ENCODE data around the gene LRP3. TPM values are rescaled to one million over a fixed set of nuclear protein-coding genes. Genes with fewer than 3 reads are reported as not detected.
"Not testable (repeated sequence)": the region's sequence is repeated elsewhere in the genome, so short reads cannot be mapped to it uniquely, and the experiment has no call there.

LRP3 gene
- 10 to 100 TPM; 19.9 to 29.8 (median 21.9) TPM for polyA plus RNA-seq (ENCODE audit: insufficient read length in 4 of 4)

GRCh38 chr19:33193865-33194362 is at the start of gene LRP3:
Gene LRP3 (plus strand): TSS chr19:33194330. CDS start chr19:33194786, 456 bp downstream.
- DNase-seq (ENCODE audit: low read depth in 4 of 4, low spot score in 3 of 4): no peak

- no peak for DNase-seq (ENCODE audit: low read depth in 4 of 4, low spot score in 3 of 4)
Observed at GRCh38 chr19:33146209-33146608, 47.9 kb upstream of the LRP3 start.

- DNase-seq (ENCODE audit: low read depth in 4 of 4, low spot score in 3 of 4): no peak
Observed at GRCh38 chr19:33147538-33147937, 46.6 kb upstream of the LRP3 start.

- DNase-seq (ENCODE audit: low read depth in 4 of 4, low spot score in 3 of 4): no peak
Observed at GRCh38 chr19:33150852-33151518, 43.1 kb upstream of the LRP3 start.

DNA sequence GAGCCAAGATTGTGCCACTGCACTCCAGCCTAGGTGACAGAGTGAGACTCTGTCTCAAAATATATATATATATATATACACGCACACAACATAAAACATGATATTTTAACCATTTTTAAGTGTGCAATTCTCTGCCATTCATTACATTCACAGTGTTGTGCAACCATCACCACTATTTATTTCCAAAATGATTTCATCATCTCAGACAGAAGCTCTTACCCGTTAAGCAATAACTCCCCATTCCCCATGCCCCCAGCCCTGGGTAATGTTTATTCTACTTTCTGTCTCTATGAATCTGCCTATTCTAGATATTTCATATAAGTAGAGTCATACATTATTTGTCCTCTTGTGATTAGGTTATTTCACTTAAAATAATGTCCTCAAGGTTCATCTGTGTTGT is 42.0 kb upstream of the LRP3 start:
- no peak for DNase-seq (ENCODE audit: low read depth in 4 of 4, low spot score in 3 of 4)

DNA sequence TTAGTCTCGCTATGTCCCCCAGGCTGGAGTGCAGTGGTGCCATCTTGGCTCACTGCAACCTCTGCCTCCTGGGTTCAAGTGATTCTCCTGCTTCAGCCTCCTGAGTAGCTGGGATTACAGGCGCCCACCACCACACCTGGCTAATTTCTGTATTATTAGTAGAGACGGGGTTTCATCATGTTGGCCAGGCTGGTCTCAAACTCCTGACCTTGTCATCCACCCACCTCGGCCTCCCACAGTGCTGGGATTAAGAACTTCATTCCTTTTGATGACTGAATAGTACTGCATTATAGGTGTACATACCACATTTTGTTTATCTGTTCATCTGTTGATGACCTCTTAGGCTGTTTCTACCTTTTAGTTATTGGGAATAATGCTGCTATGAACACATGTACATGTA is 41.5 kb upstream of the LRP3 start:
- not testable (repeated sequence) for DNase-seq (ENCODE audit: low read depth in 4 of 4, low spot score in 3 of 4)

DNA sequence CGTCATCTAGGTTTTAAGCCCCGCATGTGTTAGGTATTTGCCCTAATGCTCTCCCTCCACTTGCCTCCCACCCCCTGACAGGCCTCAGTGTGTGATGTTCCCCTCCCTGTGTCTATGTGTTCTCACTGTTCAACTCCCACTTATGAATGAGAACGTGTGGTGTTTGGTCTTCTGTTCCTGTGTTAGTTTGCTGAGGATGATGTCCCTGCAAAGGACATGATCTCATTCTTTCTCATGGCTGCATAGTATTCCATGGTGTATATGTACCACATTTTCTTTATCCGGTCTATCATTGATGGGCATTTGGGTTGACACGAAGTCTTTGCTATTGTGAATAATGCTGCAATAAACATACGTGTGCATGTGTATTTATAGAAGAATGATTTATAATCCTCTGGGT is 39.8 kb upstream of the LRP3 start:
- not testable (repeated sequence) for DNase-seq (ENCODE audit: low read depth in 4 of 4, low spot score in 3 of 4)

DNA sequence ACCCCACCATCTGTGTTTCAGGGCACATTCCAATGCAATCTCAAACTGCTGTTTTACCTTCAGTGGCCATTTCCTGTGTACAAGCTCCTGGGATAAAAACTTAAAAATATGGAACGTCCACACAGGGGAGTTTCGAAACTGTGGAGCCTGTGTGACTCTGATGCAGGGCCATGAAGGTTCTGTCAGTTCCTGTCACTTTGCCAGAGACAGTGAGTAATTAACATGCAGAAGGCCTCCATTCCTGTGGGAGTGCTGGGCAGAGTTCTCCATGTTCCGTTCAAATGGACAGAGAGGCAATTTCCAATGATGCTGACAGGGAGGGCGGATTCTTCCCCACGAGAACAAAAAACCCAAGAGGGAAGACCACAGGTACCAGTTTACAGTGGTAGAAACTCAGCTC is 37.8 kb upstream of the LRP3 start:
- no peak for DNase-seq (ENCODE audit: low read depth in 4 of 4, low spot score in 3 of 4)

DNA sequence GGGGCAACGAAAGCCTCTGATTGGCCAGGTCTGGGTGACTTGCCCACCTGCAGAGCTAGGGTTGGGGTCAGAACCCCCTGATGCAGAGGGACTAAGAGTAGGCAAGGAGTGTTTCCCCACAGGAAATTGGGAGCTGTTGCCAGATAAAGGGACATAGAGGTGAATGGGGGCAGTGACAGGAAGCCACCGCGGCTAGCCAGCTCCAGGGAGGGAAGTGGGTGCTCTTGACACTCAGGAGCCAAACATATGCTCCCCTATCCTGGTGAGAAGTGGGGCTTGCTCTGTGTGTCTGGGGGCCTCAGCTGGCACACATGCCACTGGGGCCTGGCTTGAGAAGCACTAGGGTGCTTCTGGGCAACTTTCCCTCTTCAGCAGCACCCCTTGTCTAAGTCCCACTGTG is 36.2 kb upstream of the LRP3 start:
- no peak for DNase-seq (ENCODE audit: low read depth in 4 of 4, low spot score in 3 of 4)

DNA sequence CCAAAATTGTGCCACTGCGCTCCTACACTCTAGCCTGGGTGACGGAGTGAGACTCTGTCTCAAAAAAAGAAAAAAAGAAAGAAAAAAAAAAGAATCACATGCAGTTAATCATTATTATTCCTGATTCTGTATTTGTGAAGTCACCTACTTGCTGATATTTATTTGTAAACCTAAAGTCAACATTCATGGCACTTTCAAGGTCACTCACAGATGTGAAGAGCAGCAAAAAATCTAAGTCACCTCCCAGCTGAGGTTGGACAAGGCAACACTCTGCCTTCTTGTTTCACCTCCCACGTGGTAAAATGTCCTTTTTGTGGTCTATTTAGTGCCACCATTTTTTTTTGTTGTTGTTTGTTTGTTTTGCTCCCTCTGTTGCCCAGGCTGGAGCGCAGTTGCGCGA is 35.8 kb upstream of the LRP3 start:
- DNase-seq (ENCODE audit: low read depth in 4 of 4, low spot score in 3 of 4): no peak

DNA sequence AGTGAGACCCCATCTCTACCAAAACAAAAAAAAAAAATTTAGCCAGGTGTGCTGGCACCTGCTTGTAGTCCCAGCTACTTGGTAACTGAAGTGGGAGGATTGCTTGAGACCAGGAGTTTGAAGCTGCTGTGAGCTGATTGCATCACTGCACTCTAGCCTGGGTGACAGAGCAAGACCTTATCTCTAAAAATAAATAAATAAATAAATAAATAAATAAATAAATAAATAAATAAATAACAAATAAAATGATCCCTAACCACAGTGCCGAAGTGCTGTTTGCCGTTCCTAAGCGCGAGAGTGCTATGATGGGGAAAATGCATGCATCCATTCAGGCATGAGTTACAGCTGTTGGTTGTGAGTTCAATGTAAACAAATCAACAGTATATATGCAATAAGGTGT is 35.0 kb upstream of the LRP3 start:
- no peak for DNase-seq (ENCODE audit: low read depth in 4 of 4, low spot score in 3 of 4)

DNA sequence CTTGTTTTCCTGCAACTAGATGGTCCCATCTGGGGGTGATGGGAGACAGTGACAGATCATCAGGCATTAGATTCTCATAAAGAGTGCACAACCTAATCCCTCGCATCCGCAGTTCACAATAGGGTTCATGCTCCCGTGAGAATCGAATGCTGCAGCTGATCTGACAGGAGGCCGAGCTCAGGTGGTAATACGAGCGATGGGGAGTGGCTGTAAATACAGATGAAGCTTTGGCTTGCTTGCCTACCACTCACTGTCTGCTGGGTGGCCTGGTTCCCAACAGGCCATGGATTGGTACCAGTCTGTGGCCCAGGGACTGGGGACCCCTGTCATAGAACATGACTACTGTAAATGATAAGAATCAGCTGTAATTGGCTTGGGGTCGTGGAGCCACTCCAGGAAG is 34.2 kb upstream of the LRP3 start:
- no peak for DNase-seq (ENCODE audit: low read depth in 4 of 4, low spot score in 3 of 4)

DNA sequence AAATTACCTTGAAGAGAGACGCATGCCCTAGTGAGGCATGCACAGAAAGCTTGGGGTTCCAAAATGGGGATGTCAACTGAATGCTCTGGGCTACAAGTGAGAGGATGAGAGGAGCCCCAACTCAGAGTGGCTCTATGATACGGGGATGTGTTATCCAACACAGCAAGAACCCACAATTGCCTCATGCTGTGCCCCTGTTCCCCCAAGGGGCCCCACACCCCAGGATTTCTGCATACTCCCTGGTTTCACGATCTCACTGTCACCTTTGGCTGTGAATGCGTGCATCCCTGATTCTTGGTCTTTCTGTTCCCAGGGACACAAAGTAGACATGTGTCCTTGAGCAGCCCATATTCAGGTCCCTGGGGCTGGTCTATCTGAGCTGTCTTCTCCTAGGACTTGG is 32.9 kb upstream of the LRP3 start:
- DNase-seq (ENCODE audit: low read depth in 4 of 4, low spot score in 3 of 4): no peak

GRCh38 chr19:33163481-33163880 is 30.6 kb upstream of the LRP3 start:
- no peak for DNase-seq (ENCODE audit: low read depth in 4 of 4, low spot score in 3 of 4)

DNA sequence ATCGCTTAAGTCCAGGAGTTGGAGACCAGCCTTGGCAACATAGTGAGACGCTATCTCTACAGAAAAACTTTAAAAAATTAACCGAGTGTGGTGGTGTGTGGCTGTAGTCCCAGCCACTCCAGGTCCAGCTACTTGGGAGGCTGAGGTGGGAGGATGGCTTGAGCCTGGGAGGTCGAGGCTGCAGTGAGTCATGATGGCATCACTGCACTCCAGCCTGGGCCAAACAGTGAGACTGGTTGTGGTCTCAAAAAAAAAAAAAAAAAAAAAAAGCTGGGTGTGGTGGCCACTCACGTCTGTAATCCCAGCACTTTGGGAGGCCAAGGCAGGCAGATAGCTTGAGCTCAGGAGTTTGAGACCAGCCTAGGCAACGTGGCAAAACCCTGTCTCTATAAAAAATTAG is 28.1 kb upstream of the LRP3 start:
- not testable (repeated sequence) for DNase-seq (ENCODE audit: low read depth in 4 of 4, low spot score in 3 of 4)

GRCh38 chr19:33167438-33167837 is 26.7 kb upstream of the LRP3 start:
- no peak for DNase-seq (ENCODE audit: low read depth in 4 of 4, low spot score in 3 of 4)

DNA sequence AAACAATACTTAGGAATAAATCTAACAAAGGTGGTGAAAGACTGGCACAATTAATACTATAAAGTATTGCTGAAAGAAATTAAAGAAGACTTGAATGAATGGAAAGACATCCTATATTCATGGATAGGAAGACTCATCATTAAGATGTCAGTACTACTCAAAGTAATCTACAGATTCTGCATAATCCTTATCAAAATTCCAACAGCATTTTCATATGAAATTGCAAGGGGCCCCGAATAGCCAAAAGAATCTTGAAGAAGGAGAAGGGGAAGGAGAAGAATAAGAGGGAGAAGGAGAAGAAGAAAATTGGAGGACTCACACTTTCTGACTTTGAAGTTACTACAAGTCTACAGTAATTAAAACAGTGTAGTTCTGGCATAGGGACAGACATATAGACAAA is 25.6 kb upstream of the LRP3 start:
- DNase-seq (ENCODE audit: low read depth in 4 of 4, low spot score in 3 of 4): no peak

- no peak for DNase-seq (ENCODE audit: low read depth in 4 of 4, low spot score in 3 of 4)
Observed at GRCh38 chr19:33171222-33171795, 22.8 kb upstream of the LRP3 start.

DNA sequence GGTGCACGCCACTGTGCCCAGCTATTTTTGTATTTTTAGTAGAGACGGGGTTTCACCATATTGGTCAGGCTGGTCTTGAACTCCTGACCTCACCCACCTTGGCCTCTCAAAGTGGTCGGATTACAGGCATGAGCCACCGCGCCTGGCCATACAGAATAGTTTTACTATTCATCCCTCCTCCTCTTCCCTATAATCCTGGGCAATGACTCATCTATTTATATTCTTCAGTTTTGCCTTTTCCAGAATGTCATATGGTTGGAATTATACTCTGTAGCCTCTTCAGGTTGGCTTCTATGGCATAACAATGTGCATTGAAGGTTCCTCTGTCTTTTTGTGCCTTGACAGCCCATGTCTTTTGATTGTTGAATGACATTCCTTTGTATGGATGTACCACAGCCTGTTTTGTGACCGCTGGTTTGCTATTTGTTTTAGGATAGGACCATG is 22.2 kb upstream of the LRP3 start:
- no peak for DNase-seq (ENCODE audit: low read depth in 4 of 4, low spot score in 3 of 4)

- no peak for DNase-seq (ENCODE audit: low read depth in 4 of 4, low spot score in 3 of 4)
Observed at GRCh38 chr19:33174186-33174585, 19.9 kb upstream of the LRP3 start.

DNA sequence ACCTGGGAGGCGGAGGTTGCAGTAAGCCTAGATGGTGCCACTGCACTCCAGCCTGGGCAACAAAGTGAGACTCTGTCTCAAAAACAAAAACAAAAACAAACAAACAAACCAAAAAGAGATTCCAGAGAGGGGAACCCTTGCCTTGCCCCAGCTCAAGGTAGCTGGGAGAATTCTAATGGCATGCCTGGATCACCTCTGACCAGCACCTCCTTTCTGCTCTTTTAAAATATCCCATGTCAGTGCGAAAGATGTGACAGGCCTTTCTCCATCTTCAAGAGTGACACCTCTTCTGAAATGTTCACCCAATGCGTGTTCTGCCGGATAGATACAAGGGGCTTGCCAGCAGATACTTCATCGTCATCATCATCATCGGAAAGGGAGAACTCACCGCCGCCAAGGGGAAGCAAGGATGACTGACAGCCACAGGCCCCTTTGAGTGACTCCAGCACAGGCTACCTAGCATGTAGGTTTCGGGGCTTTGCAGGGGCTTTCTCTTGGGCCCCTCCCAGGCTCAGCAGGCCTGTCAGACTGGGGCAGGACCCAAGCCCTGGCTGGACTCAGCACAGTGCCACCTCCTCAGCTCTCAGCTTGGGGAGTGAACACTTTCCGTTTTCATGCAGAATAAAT is 18.9 kb upstream of the LRP3 start:
- no peak for DNase-seq (ENCODE audit: low read depth in 4 of 4, low spot score in 3 of 4)

Data from right renal pelvis (tissue), 4 donors.